NCI-H345 treated with DMSO at 0.1 percent for 48 hours (cell line): Measurements from ENCODE around the gene VWA3B.
"Not testable (repeated sequence)": the region's sequence is repeated elsewhere in the genome, so short reads cannot be mapped to it uniquely, and the experiment has no call there.

ENCODE experiments used
- DNase-seq: peaks from one replicate; lab custom pipeline; 2025; ENCODE audit not compliant: unreplicated experiment; lab: John Stamatoyannopoulos, UW

The VWA3B gene

DNA sequence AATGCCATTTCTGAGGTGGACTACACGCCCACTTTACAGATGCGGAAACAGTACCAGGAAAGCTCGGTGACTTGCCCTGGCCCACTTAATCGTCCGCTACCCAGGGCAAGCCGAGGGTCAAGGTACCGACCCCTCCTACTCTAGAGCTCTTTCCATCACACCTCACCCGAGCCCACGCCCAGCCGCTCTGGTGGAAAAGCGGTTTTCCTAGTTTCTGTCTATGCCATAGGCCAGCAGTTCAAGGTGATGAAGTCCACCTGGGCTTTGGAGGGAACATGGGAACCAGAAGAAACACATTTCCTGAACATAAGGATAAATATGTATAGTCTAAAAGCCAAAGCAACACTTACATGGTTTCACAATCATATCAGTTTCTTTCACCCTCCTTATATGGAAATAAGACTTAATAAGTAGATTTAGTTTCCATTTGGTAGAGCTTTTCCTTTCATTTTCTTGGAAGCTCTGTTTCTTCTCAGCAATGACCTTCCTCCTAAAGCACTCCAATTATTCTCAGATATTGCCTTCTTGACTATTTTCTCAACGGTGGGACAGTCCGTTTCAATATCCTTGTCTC lies 567 bp downstream of the VWA3B start:
- no peak for DNase-seq

DNA sequence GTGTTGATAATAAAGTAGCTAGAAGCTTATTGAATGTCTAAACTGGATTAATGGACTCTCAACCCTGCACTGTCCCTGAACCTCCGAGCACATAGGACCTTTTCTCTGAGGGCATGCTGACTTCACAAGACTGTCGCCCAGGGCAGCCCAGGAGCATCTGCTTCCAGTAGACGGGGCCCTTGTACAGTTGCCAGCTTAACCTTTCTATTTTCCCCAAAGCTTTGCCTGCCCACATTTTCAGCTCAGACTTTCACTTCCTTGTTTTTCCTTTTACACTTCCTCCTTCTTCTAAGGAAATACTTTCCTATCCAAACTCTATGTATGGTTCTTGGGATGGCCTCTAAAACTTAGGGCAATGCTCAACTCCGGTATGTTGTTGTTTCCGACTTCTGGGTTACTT lies 1.3 kb downstream of the VWA3B start:
- no peak for DNase-seq

DNA sequence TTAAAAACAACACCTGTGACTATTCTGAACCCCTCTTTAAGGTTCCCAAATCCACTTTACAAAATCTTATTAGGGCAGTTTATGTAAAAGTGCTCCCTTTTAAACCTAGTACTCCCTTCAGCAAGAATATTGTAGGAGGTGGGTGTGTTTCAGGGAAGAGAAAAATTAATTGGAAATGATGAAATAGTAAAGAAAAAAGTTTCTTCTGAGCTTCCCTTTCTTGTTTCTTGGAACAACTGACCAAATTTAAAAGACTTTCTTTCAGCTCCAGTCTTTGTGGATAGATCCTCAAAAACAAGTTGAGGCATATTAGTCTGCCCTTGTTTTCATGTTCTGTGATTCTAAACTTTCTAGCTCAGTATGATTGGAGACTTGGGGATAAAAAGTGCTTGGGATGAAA lies 3.0 kb downstream of the VWA3B start:
- no peak for DNase-seq

DNA sequence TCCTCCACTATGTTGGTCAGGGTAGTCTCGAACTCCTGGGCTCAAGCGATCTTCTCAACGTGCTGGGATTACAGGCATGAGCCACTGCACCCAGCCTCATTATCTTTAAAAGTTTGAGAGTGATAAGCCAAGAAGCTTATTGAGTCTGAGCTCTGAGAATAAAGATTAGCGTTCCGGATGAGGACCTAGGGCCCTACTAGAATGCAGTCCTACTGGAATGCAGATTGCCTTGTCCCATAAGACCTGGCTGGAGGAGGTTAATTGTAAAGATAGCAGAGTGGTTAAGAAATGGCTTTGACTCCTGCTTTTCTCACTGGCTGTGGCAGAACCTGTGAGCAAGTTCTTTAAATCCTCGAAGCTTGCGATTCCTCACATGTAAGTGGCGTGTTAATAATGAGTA lies 4.0 kb downstream of the VWA3B start:
- DNase-seq, result no peak

DNA sequence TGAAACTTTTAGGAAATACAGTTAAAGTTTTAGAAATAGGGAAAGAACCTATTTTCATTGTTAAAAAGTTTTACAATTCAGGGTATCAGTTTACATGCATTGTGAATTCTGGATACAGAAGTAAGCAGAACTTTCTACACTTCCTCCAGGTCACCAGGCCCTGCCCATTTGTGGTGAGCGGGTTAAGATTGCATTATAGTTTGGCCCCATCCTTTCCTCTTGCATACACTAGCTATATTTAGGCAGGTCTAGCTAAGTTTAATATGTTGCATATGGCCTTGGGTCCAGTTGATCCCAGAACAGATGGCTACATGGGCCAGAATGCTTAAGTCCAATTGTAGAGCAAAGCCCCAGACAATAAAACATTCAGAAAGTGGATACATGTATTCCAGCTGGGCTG lies 4.8 kb downstream of the VWA3B start:
- DNase-seq, result no peak

DNA sequence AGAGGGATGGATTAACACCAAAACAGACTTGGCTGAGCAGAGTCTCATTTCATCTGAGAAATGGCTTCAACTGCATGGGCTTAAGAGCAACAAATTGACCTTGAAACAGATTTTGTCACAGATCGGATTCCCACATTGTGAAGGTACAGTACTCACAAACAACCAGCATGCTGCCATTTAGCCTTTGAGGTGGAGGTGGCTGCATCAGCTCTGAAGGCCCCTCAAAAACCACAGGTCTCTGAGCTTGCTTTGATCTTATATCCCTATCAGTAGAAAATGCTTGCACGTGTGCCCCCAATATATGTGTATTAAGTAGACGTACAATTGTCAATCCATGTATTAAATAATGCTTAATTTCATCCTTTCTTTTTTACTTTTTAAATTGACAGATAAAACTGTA lies 6.2 kb downstream of the VWA3B start:
- no peak for DNase-seq

DNA sequence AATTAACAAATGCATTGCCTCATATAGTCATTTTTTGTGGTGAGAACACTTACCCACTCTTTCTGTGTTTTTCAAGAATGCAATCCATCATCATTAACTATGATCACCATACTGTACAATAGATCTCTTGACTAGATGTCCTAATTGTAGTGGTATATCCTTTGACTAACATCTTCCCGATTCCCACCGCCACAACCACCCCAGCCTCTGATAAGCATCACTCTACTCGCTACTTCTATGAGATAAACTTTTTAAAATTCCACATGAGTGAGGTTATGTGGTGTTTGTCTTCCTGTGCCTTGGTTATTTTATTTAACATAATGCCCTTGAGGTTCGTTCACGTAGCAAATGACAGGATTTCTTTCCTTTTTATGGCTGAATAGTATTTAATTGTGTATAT lies 6.6 kb downstream of the VWA3B start:
- DNase-seq, result no peak

DNA sequence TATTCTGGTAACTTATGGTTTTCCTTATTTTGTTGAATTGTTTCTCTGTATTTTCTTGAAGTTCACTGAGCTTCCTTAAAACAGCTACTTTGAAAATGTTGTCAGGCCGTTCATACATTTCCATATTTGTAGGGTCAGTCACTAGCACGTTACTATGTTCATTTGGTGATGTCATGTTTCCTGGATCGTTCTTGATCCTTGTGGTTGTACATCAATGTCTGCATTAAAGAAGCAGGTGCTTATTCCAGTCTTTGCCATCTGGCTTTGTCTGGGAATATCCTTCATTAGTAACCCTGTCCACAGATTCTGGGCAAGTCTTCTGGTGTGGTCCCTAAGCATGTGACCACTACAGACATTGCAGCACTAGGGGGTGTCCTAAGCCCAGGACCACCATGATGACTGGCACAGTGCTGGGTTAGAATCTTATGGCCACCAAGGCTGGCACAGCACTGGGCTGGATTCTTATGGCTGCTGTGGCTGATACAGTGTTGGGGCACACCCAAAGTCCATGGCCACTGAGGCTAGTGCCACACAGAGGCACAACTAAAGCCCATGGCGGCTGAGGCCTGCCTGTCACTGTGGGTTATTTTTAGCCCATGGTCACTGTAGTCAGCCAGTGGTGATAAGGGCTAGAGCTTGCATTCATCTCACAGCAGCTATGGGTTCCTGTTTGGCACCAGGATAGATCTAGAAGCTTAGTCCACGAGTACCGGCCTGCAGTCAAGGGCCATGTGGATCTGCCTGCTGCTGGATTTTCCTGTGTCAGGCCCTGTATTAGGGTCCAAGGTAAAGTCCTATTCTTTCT lies 13.2 kb downstream of the VWA3B start:
- no peak for DNase-seq

DNA sequence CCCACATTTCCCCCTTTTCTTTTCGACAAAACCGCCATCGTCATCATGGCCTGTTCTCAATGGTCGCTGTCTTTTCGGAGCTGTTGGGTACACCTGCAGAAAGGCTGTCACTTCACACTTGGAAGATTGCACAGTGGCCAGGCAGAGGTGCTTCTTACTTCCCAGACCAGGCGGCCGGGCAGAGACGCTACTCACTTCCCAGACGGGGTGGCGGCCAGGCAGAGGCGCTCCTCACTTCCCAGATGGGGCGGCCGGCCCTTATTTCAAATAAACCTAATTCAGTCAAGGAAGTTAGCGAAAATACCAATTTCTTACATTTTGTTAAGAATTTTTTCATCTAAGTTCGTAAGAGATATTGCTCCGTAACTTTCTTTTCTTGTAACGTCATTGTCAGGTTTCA lies 15.3 kb downstream of the VWA3B start:
- not testable (repeated sequence) for DNase-seq

DNA sequence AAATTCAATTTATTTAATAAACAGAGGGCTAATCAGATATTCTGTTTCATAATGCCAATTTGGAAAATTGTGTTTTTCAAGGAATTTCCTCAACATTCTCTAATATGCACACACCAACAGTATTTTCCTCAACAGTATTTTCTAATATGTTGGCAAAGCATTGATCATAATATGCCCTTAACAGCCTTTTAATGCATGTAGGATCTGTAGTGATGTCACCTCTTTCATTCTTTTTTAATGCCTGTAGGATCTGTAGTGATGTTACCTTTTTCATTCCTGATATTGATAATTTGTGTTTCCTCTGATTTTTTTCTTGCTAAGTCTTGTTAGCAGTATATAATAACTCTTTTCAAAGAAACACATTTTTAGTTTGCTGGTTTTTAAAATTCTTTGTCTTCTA lies 15.9 kb downstream of the VWA3B start:
- DNase-seq, result no peak

DNA sequence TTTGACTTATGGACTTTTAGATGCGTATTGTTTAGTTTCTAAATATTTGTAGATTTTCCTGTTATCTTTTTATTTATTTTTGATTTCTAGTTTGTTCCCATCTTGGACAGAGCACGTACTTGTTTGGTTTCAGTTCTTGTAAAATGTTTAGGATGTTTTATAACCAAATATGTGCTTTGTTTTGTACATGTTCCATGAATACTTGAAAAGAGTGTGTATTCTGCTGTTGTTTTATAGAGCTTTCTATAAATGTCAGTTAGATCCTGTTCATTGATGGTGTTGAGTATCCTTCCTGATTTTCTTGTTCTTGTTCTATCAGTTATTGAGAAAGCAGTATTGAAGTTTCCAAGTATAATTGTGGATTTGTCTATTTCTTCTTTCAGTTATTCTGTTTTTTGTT lies 21.1 kb downstream of the VWA3B start:
- DNase-seq, result no peak

DNA sequence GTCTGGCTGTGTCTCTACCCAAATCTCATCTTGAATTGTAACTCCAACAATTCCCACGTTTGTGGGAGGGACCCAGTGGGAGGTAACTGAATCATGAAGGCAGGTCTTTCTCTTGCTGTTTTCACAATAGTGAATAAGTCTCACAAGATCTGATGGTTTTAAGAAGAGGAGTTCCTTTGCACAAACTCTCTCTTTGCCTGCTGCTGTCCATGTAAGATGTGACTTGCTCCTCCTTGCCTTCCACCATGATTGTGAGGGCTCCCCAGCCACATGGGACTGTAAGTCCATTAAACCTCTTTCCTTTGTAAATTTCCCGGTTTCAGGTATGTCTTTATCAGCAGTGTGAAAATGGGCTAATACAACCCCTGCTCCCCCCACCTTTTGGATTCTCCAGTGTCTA lies 23.8 kb downstream of the VWA3B start:
- no peak for DNase-seq

DNA sequence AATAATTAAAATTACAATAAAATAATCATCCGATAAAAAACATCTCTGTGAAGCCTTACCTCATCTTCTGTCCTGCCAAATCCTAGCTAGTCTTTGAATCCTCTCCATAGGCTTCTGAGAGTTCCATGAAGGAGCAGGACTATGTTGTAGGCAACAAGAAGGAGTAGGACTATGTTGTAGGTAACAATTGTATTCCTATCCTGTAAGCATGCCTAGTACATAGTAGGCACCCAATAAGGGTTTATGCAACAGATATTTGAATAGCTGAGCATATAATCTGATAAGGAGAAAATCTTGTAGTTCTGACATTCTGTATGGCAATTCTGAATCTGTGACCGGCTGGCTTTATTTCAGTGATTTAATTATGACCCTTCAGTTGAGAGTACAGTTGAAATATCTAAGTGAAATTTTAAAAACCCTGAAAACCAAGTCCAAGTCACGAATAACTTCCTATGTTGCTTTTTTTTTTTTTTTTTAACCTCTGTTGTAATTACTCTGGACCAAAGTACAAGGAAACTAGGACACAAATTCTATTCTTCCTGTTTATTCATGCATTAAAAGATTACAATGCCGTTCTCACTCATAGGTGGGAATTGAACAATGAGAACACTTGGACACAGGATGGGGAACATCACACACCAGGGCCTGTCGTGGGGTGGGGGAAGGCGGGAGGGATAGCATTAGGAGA lies 27.8 kb downstream of the VWA3B start:
- no peak for DNase-seq

DNA sequence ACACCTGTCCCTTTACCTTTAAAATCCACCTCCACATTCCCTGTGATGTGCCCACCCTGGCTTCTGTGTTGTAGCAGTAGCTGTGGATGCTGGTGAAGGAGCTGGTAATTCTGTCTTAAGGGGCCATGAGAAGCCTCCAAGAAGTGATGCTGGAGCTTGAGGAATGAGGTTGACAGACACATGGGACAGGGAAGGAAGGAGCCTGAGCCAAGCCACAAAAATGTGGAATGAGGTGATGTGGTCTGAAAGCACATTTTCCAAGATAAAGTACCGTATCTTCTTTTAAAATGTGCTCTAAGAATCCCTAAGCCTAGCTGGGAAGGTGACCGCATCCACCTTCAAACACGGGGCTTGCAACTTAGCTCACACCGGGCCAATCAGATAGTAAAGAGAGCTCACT lies 31.2 kb downstream of the VWA3B start:
- no peak for DNase-seq

DNA sequence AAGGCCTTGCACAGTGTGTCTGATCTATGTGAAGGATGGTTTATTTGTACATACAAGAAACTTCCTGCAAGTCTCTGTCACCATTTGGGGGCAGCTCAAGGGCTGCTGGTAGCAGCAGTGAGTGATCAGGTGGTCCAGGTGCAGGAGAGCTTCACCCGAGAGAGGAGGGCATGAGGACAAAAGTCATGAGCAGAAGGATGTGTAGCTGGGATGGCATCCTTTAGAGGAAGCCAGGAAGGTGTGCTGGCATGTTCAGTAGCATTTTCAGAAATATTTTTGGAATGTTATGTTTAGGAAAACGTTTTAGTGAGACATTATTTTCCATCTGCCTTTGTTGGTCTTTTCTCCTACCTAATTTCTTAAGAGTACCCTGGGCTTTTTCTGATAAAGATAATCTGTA lies 31.9 kb downstream of the VWA3B start:
- no peak for DNase-seq

DNA sequence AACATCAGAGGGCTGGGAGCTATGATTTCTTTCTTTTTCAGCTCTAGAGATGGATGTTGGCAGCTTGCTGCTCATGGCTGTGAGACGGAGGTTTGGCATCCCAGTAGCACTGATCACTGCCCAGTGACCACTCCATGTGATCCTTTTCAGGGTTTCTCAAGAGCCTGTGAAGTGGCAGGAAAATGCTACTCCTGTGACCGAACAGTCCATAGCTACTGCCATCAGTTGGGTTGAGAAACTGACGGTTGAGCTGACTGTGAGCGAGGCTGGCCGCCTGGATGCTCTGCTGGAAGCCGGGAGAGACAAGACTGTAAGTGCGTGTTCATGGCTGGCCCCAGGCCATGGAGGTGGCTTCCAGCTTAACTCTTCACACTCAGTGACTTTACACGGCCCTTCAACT lies 34.2 kb downstream of the VWA3B start:
- no peak for DNase-seq

DNA sequence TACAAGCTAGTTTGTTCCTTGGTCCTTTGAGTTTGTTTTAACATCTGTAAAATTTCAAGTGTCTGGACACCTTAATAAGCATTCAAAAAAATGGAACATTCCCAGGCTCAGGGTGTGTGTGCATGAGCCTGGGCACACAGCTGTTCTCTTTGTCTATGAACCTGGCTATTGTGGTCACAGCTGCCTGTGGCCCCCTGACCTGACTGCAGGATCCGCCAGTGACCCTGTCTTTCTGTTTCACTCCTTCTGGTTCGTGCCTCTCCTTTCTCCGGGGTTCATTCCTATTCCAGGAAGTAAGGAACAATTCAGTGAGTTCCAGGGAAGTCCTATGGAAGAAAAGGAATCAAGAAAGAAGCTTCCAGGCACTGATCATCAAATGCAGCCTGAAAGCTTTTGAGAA lies 35.6 kb downstream of the VWA3B start:
- no peak for DNase-seq

DNA sequence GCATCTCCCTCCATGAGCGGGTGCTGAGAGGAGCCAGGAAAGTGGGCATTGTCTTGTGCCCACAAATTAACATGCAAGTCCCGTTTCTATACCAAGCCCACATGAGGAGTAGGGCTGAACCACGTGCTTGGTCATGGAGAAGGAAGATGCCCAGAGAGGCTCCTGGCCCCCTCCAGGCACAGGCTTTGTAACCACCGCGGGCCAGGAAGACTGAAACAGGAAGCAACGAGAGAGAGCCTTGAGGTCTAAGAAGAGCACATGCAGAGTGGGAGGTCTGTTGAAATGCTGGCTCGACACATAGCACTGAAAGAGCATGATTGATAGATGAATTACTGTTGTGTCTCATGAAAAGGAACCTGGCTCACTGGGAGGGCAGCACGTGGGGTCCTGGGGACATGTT lies 36.3 kb downstream of the VWA3B start:
- DNase-seq, result no peak

DNA sequence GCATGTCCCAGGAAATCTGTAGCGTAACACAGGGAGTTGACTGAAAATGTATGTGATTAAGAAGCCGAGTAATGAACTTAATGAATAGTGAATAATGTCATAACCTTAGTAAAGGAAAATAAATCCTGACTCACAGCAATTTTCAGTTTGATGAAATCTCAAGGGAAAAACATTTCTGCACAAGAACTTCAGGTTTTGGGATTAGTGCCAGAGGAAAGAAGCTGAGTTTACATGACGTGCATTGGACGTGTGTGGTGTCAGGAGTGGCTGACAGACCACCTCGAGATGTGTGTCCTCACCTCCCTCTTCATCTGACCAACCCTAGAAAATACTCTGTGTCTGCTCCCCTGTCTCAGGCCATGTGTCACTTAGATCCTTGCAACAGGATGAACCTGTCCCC lies 39.1 kb downstream of the VWA3B start:
- DNase-seq, result no peak

DNA sequence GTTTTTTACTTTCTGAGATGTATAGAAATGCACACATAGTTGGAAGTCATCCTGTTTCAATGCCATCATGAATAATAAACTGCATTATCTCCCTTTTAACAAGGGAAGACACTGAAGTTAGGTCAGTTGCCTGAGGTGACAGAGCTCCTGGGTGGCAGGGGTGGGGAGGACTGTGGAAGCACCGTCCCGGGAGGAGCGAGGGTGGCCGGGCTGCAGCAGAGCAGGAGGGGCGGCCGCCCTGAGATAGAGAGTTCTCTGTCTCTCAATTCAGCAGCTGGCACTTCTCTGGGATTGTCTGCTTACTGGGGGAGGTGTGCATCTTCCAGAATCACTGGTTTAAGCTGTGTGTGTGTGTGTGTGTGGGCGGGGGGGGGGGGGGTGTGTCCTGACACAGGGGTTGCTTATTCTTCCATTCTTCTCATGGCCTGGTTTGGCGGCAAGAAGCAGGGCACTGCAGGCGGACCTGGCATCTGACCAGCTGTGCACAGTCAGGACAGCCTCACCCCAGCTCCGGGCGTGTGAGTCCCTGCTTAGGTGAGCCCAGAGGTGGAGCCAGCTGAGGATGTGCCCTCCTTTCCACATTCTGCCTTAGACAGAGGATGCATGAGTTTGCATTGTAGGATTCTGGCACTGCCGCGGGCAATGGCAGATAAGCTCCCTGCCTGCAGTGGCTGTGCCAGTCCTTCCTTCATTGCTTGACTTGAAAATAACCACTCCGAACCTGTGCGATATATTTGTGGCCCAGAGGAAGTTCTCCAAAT lies 40.4 kb downstream of the VWA3B start:
- DNase-seq, result no peak

DNA sequence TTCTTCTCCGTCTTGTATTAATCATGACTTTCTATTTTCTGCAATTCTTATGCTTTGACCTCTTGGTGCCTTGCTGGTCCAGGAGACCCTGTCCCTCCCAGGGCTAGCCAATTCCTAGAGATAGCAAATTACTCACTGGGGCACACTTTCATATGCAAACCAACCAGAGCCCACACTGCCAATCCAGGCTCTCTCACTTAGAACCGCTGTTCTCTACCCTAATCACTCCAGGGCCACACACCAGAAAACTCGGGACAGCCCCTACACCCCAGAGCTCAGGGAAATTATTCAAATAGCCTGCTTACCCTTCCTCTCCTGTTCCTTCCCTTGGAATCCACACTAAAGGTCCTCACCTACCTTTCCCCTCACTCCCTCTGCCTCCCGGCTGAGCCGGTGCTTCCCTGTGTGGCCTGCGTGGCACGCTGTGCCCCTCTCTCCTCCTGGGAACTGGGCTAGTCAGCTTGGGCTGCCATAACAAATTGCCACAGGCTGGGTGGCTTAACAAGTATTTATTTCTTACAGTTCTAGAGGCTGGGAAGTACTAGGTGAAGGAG lies 41.7 kb downstream of the VWA3B start:
- DNase-seq, result no peak
